Epidermal melanocyte (primary cell): ENCODE results near the gene TXNRD1.
A peak's percentile ranks its signal among the peaks of the same experiment; 100 is the strongest.
"Not testable (repeated sequence)": the region's sequence is repeated elsewhere in the genome, so short reads cannot be mapped to it uniquely, and the experiment has no call there.

Experiments used
- DNase-seq: peaks from one replicate; pipeline ENCODE4 v3.0.0; 2011; ENCODE audit warnings: low spot score; ENCODE audit not compliant: insufficient read length

Gene TXNRD1

GRCh38 chr12:104360983-104361707 lies 145.6 kb downstream of the TXNRD1 start:
- no peak for DNase-seq

- no peak for DNase-seq
These were observed 150.4 kb downstream of the TXNRD1 start for GRCh38 chr12:104365921-104366410.

- no peak for DNase-seq
These were observed 154.1 kb downstream of the TXNRD1 start for GRCh38 chr12:104369708-104370107.

- no peak for DNase-seq
These were observed 155.7 kb downstream of the TXNRD1 start for GRCh38 chr12:104371043-104371870.

- DNase-seq = no peak
These were observed 156.6 kb downstream of the TXNRD1 start for GRCh38 chr12:104372061-104372720.

GRCh38 chr12:104372721-104373335 lies 157.2 kb downstream of the TXNRD1 start:
- no peak for DNase-seq

- DNase-seq = no peak
These were observed 158.5 kb downstream of the TXNRD1 start for GRCh38 chr12:104374071-104374470.

GRCh38 chr12:104374806-104375205 lies 159.2 kb downstream of the TXNRD1 start:
- no peak for DNase-seq

- no peak for DNase-seq
These were observed 160.2 kb downstream of the TXNRD1 start for GRCh38 chr12:104375775-104376174.

- no peak for DNase-seq
These were observed 161.3 kb downstream of the TXNRD1 start for GRCh38 chr12:104376650-104377513.

- DNase-seq = no peak
These were observed 161.9 kb downstream of the TXNRD1 start for GRCh38 chr12:104377514-104377812.

GRCh38 chr12:104378427-104378826 lies 162.8 kb downstream of the TXNRD1 start:
- no peak for DNase-seq

GRCh38 chr12:104381341-104381730 lies 165.8 kb downstream of the TXNRD1 start:
- DNase-seq = no peak

GRCh38 chr12:104381731-104382480 lies 166.3 kb downstream of the TXNRD1 start:
- peak; percentile 71 for DNase-seq

- no peak for DNase-seq
These were observed 168.7 kb downstream of the TXNRD1 start for GRCh38 chr12:104384141-104384880.

GRCh38 chr12:104385510-104385909 lies 169.9 kb downstream of the TXNRD1 start:
- DNase-seq = no peak

GRCh38 chr12:104386461-104386860 lies 170.9 kb downstream of the TXNRD1 start:
- DNase-seq = no peak

- no peak for DNase-seq
These were observed 171.6 kb downstream of the TXNRD1 start for GRCh38 chr12:104387190-104387589.

GRCh38 chr12:104394086-104394485 lies 178.5 kb downstream of the TXNRD1 start:
- not testable (repeated sequence) for DNase-seq
